Eye (tissue), 1 donor: Measurements from ENCODE around the gene PHOSPHO1.
A peak's percentile ranks its signal among the peaks of the same experiment; 100 is the strongest.

Source experiments
- DNase-seq: peaks from one replicate; pipeline ENCODE4 v3.0.0-alpha.2; 2015

Gene PHOSPHO1

DNA sequence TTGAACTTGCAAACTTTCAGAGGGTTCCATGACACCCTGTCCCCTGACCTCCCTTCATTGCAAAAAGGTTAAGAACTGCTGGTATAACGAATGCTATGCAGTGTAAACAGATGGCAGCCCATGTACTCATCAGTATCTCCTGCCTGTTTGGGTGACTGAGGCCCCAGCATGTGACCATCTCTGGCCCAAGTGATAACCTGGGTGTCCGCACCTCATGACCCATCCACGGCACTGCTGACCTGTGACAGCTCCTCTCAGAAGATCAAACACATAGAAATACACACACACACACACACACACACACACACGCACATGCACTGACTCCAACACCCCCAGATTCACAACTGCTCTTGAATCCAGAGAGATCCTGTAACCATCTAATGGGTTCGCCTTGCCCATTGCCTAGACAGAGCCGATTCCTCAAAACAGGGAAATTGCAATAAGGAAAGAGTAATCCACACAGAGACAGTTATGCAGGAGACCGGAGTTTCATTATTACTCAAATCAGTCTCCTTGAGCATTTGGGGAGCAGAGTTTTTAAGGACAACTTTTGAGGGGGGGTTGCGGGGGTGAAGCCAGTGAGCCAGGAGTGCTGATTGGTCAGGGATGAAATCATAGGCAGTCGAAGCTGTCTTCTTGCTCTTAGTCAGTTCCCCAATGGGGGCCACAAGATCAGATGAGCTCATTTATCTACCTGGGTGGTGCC lies 11.3 kb upstream of the PHOSPHO1 start:
- no peak for DNase-seq

DNA sequence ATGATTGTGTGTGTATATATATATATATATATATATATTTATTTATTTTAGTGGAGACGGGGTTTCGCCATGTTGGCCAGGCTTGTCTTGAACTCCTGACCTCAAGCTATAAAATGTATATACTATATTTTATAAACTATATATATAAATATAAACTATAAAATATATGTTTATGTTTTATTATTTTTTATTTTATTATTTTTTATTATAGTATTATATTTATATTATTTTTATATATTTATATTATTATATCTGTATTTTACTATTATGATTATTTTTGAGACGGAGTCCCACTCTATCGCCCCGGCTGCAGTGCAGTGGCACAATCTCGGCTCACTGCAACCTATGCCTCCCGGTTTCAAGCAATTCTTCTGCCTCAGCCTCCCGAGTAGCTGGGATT lies 10.5 kb upstream of the PHOSPHO1 start:
- no peak for DNase-seq

DNA sequence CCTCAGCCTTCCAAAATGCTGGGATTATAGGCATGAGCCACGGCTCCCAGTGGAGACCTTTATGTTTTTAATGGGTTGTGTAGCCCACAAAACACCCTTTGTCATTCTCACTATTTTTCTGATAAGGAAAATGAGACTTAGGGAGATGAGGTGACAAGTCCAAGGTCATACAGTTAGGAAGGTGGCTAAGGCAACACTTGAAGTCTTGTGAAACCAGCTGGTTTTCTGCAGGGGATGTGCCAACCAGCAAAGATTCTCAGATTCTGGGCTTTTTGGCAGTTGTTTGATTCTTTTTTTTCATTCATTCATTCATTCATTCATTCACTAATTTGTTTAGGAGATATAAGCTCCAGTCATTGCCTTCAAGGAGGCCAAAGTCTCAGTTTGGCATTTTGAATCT lies 10.0 kb upstream of the PHOSPHO1 start:
- DNase-seq: no peak

DNA sequence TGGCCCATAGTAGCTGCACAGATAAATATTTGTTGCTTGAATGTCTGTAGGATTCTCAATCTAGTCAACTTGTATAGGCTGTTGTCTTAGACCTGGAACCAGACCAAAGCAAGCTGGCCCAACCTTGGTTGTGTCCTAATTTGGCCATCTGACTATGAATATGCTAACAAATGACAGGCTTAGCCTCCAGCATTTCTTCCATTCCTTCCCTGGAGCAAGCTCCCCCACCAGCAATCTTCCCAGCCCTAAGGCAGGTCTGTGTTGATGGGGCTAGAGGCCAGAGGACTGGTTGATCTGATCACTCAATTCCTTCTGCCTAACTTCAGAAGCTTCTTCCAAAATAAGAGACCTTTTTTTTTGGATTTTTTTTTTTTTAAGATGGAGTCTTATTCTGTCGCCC lies 9.4 kb upstream of the PHOSPHO1 start:
- DNase-seq: no peak

DNA sequence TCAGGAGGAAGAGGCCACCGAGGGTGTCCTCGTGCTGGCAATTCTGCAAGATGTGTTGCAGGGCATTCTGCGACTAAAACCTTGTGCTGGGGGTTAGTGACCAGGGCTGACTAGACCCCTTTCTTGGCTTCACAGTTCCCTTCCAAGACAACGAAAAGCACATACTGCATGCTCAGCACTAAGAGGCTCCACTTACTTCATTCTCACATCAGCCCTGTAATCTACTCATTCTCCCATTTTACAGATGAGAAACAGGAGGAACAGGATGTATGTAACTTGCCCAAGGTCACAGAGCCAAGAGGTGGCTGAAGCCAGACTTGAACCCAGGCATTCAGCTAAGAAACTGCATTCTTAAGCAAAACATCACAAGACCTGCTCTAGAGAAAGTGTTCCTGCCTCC lies 5.3 kb upstream of the PHOSPHO1 start:
- DNase-seq: no peak

DNA sequence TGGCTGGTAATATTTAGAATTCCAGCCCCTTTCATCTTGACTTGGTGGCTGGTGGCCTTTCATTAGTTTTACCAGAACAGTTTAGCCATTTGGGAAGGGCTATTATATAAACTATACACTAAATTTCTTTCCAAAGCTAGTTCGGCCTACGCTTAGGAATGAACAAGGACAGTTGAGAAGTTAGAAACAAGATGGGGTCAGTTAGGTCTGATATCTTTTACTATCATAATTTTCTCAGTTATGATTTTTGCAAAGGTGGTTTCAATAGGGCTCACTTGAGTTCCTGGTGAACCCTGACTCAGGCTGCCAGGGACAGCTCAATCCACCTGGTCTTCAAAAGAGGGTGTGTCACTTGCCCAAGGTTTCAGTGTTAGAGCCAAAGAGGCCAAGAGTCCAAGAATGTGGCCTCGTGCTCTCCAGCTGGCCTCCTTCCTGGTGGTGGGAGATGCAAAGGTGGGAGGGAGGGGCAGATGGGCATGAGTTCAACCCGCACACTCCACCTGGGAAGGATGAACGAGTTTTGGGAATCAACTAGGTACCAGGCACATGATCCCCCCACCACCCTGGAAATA lies 4.0 kb upstream of the PHOSPHO1 start:
- DNase-seq: no peak

DNA sequence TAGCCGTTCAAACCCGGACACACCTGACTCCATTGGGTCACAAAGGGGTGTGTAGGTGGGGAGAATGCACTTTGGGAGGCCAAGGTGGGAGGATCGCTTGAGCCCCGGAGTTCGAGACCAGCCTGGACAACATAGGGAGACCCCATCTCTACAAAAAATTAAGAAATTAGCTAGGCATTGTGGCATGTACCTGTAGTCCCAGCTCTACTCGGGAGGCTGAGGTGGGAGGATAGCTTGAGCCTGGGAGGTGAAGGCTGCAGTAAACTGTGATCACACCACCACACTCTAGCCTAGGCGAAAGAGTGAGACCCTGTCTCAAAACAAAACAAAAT lies 942 bp upstream of the PHOSPHO1 start:
- DNase-seq: no peak

DNA sequence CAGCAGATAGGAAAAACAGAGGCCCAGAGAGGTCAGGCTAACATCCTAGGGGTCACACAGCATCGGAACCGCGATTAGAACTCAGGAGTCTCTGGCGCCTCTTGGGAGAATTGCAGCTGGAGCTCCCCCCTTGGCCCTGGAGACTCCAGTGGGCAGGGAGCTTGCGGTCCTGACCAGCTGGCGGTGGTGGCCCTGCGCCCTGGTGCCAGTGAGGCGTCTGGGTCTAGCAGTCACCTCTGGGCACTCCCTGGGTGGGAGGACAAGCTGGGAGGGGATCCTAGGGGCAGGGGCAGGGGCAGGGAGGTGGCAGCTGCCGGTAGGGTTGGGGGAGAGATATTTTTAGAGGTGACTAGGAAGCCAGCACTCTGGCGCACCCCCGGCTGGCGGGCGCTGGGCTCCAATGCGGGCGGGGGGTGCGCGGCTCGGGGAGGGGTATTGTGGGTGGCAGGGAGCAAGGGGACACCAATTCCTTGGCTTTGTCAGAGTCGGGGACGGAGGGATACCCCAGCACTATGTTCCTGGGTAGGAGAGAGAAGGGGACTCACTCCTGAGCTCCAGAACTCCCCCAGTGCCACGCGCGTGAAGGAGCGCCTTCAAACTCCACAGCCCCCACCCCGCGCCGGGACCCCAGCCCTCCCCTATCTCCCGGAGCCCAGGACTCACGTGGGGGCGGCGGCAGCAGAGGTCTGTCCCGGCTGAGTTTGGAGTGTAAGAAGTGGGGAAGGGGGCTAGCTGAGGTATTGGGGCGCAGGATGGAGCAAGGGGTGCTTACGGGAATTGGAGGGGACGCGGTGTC lies 584 bp downstream of the PHOSPHO1 start:
- no peak for DNase-seq

DNA sequence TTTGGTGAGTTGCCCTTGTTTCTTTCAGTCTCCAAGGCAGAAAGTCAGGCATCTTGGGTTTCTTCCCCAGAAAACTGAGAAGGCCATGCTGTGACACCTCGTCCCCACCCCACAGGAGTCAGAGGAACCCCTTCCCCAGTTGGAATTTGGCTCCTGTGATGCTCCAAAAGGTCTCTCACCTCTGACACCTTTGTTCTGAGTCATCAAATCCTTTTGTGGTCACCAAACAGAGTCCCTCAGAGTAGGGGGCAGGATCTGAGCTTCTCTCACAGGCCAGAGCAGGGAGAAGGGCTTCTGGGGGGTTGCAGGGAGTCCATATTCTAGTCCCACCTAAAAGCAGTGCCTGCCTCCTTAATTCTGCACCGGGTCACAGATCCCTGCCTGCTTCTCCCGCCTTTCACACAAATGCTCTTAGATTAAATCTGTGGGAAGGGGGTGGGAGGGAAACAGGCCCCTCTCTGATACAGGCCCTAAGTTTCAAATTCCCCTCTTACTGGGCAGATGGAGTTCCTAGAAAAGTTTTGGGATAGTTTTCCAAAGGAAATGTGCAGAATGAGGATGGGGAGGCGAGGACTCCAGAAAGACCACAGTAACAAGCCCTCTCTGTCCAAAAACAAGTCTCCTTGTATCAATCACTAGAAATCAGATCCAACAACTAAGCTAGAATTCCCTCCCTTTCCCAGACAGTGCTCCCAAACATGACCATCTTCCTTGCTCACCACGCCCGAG lies 1.3 kb downstream of the PHOSPHO1 start:
- no peak for DNase-seq

DNA sequence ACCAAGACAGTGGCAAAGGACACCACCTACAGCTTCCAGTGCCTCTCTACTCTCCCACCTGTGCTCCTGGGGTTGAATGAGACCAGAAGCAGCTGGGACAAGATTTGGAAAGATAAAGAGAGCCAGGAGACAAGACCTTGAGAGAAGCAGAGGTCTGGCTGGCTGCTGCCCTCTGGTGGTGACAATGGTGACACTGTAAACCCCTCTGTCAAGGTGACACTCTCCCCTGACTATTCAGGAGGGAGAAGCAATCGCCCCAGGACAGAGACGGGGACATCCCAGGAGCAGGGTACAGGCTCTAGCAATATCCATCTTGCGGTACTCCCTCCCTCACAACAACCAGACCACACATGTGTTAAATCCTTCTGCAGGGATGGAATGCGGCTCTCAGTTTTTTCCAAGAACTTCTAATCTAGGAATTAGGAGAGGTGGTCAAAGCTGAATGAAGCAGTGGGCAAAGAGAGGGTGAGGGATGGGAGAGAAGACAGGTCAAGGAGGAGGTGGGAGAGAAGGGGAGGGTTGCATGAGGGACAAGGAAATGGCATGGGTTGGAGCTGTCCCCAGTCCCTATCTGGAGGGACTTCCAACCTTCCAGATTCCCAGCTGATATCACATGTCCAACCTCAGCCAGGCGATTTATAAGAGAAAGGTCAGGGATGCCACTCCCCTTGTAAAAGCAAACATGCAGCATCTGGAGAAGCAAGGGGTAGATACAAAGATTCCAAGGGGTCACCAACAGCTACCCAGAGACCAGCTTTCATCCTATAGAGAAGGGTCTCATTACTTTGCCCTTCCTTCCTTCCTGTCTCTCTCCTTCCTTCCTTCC lies 2.9 kb downstream of the PHOSPHO1 start:
- DNase-seq: peak; percentile 87

DNA sequence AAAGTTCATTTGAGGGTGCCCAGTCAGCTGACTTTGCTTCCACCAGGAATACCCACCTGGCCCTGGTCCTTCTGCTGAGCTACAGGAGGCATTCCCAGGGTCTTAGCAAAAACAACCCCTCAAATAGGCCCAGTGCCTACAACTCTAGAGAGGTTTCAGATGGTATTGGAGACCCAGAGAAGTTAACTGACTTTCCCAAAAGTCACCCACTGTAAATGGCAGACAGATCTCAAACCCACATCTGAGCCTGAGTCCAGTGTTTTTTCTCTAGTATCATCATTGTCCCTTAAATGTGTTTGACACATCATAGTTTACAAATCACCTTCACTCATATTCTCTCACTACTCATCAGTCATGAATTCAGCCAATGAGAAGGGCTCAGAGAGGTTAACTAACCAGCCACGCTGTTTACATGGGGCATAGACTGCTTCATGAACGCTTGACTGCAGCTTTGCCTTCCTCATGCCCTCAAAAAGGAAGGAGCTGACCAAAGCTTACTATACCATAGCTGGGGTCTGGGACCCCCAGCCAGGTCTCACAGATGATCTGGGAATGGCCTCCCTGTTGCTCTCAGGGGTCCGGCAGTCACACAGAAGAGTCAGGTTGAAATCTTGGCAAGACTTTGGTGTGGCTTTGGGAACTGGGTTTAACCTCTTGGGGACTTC lies 3.7 kb downstream of the PHOSPHO1 start:
- no peak for DNase-seq

DNA sequence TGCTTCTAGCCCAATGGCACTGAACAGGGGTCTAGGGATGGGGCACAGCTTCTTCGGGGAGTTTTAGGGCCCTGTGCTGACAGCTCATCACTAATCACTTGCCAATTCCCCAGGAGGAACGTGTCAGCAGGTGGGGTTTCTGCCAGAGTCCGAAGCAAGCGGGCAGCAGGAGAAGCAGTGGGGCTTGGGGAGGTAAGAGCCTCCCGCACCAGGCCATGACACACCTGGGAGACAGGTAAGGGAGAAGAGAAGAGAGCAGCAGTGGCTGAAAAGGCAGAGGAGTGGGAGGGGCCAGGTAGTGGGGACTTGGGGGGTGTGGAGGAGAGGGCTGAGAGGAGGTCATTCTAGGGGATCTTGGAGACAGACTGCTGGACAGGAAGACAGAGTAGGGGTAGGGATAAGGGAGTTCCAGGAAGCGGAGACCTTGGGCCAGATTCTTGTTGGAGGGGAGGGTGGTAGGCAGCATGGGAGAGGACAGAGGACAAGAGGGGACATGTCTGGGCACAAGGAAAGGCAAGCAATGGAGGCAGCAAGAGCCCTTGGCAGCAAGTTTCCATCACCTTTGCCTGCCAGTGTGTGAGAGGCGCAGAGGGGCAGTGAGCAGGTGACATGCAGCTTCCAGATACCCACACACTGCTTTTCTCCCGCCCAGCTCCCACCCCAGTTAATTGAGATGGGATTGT lies 4.9 kb downstream of the PHOSPHO1 start:
- no peak for DNase-seq

DNA sequence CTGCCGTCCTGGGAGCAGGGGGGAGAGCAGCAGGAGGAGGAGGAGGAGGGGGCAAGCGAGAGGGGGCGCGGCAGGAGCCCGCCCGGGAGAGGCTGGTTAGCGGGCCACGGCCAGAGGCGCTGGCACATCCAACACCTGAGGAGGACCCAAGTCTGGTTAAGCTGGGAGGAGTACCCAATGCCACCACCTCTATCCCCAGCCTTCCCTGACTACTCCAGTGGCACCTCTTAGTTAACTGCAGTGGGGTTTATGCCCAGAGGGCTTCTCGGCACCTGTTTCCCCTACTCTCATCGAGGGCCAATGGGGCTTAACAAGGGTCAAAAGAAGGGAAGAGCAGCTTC lies 5.6 kb downstream of the PHOSPHO1 start:
- no peak for DNase-seq

DNA sequence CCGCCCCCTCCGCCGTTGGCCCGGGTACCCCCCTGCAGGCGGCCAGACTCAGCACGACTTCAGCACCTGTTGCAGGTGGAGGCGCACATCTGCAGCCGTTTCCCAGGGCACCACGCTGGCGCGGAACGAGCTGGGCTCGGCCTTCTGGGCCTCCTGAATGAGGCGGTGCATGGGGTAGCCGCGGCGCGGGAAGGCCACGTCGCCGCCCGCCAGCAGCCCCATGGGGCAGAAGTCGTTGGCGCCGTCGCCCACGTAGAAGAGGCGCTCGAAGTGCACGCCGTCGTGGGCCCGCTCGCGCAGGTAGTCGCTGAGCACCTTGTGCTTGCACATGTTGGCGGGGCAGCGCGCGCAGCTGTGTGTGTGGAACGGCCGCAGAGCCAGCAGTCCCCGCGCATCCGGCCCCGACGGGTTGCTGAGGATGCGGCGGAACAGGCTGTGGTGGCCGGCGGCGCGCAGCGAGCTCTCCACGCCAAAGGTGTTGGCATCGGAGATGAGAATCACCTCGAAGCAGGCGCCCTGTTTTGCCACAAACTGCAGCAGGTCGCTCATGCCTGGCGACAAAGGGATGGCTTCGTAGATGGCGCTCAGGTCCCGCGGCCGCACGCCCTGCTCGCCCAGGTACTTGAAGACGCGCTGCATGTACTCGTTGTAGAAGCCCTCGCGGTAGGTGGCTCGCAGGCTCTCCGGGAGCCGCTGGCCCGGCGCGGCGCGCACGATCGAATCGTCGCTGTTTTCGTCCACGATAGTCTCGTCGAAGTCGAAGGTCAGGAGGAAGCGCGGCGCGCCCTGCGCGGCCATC lies 6.2 kb downstream of the PHOSPHO1 start:
- DNase-seq: peak; percentile 47

DNA sequence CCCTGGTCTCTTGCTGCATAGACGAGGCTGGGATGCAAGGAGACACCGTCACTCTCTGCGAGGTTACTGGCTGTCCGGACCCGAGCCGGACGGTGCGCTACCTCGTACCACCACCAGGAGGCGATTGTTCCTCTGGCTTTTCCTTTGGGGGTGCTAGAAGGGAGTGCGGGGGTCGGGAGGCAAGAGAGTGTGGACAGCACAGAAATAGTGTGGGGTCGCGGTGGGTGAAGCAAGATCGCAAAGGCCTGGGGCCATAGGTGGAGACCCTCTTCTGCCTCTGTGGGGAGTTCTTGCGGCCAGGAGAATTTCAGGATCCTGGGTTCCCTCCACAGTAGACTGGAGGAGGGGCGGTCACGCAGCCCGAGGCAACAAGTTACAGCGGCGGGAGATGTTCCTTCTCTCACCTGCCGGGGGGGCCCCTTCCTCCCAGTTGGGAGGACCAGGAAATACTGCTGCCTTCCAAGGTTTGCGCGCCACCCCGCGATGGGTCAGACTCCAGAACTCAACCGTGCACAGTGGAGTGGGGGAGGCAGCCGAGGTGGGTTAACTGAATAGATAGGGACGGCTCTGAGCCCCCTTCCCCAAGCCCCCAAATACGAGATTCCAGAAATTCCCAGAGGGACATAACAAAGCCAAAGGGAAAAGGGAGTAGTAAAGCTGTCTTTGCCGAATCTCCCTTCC lies 6.9 kb downstream of the PHOSPHO1 start:
- DNase-seq: peak; percentile 79

DNA sequence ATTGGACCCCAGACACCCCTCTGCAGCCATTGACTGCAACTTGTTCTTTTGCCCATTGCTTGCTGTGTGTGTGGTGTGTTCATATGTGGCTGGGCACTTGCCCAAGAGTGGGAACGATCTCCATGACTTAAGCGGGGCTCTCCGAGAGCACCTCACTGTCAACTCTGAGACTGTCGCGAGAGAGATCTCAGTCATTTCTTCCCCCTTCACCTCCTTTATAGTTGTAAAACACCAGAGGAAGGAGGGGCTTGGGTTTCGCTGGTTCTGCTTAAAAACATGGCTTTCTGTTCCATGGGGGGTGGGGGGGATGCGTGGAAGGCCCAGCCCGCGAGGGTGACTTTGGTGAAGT lies 7.4 kb downstream of the PHOSPHO1 start:
- DNase-seq: no peak

DNA sequence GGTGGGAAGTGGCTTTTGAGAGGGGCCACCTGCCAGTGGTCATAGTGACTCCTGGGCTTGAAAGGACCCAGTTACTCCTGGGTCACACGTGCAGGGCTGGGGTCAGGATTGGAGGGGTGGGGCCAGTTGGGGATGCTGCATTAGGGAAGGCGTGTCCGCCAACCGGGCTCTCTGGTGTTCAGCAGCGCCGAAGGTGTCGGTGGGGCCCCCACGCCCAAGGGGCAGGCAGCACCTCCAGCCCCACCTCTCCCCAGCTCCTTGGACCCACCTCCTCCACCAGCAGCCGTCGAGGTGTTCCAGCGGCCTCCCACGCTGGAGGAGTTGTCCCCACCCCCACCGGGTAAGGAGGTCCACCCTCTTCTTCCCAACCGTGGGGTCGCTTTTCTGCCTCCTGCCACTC lies 10.6 kb downstream of the PHOSPHO1 start:
- DNase-seq: no peak

DNA sequence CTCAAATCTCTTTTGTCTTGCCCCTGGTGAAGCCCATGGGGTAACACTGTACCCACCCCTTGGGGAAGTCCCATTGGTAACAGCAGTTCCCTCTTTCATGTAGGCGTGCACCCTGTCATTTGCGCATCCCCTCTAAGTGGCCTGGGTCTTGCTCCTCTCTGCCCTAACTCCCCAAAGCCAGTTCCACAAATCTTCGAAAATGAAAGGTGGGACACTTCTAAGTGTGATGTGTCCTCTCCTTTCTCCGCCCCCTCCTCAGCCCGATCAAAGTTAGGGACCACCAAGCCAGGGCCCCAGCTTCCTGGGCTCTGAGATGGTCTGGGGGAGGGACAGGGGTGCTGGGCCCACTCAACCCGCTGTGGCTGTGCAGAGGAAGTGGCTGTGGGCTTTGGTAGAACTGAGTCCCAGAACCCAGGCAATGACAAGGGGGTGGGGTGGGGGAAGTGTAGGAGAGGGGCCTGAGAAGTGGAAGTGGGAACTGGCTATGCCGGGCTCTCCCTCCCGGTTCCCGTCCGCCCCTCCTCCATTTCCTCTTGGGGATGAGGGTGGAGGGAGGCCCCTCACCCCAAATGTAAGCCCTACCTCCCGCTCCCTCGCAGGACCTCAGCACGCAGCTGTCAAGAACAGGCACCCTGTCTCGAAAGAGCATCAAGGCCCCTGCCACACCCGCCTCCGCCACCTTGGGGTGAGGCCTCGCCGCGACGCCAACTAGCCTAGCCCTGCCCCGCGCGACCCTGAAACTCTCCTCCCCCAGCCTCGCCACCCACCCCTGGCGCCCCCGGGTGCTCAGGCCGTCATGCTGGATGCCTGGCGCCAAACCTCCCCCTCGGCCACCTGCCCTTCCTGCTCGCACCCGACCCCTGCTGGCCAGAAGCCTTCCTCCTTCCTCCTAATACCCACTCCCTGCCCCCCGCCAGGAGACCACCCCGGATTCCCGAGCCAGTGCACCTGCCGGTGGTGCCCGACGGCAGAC lies 11.4 kb downstream of the PHOSPHO1 start:
- DNase-seq: no peak
